HL-60/S4 (cell line): ENCODE results near the gene PSME3IP1.
"Not testable (repeated sequence)": the region's sequence is repeated elsewhere in the genome, so short reads cannot be mapped to it uniquely, and the experiment has no call there.

Experiments
- in situ Hi-C: fragments of 300-500 bp; cut with MboI; formaldehyde crosslinking; loops from 2 replicates; pipeline ENCODE4 v1.14.3; 2022; ENCODE audit warnings: low sequenced_read_pairs

Gene PSME3IP1

GRCh38 chr16:57127037-57127763 is 58.6 kb downstream of the PSME3IP1 start:
- in situ Hi-C loops: no loop called here

GRCh38 chr16:57126411-57126810 is 59.4 kb downstream of the PSME3IP1 start:
- in situ Hi-C loops: no loop called here

GRCh38 chr16:57125969-57126368 is 59.9 kb downstream of the PSME3IP1 start:
- in situ Hi-C loops: no loop called here

DNA sequence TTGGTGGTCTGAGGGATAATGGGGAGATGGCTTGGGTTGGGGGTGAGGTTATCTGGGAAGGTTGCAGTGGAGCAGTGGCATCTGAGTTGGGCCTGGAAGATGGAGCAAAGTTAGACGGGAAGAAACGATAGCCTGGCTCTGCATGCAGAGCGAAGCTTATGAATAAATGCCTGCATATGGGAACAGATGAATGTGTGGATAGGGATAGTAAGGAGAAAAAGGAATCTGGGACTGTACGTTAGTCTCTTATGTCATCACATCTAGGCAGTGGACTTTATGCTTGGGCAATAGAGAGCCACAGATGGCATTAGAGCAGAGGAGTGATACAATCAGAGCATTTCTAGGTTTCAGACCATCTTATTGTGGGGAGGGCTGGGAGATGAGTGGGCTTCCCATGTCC is 60.5 kb downstream of the PSME3IP1 start:
- in situ Hi-C loops: no loop called here

GRCh38 chr16:57123974-57124674 is 61.7 kb downstream of the PSME3IP1 start:
- in situ Hi-C loops: no loop called here

DNA sequence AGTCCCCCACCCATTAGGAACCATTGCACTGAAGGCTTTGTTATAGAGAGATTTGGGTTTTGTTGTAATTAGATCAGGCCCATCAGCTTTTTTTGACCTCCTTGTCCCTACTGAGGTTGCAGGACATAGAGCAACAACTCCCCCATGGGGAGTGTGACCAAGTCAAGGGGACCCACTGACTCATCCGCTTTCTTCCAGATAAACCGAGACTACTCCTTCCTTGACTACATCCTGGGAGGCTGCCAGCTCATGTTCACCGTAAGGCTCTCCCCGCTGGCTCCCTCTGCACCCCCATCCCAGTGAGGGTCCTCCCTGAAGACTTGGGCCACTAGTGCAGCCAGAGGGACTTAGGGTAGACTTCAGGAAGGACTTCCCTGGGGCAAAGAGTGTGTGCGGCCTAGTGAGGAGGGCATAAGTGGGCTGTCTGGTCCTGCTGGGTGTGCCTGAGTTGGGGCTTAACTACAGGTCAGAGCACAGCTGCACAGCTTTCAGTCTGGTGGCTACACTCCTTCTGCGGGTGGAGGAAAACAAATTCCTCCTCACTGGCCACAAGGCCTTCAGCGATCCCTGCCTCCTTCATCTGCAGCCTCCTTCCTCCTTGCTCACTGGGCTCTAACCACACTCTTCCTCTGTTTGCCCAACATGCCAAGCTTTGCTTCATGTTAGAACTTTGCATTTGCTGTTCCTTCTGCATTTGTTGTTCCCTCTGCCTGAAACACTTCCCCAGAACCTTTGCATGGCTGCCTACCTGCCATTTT is 62.4 kb downstream of the PSME3IP1 start:
- in situ Hi-C loops: no loop called here

DNA sequence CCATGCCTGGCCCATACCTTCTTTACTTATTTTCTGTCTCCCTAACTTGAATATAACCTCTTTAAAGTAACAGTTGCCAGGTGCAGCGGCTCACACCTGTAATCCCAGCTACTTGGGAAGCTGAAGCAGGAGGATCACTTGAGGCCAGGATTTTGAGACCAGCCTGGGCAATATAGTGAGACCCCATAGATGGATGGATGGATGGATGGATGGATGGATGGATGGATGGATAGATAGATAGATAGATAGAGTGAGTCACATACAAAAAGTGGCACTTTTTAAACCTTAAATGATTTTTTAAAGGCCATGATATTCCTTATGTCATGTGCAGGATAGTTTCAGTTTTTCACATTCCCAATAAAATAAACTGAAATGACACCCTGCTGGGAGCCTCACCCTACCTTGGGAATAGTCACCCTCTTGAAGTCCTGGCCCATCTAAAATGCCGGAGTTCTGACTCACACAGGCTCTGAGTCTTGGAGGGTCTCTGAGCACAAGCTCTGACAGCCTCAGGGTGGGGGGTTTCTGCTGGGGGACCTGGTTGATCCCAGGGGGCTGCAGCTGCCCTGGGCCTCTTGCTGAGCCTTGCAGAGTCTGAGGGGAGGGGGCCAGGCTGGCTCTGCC is 67.3 kb downstream of the PSME3IP1 start:
- in situ Hi-C loops: no loop called here

- in situ Hi-C loops: no loop called here
These were observed 70.2 kb downstream of the PSME3IP1 start for GRCh38 chr16:57115514-57116182.

- in situ Hi-C loops: no loop called here
These were observed 70.7 kb downstream of the PSME3IP1 start for GRCh38 chr16:57115168-57115513.

DNA sequence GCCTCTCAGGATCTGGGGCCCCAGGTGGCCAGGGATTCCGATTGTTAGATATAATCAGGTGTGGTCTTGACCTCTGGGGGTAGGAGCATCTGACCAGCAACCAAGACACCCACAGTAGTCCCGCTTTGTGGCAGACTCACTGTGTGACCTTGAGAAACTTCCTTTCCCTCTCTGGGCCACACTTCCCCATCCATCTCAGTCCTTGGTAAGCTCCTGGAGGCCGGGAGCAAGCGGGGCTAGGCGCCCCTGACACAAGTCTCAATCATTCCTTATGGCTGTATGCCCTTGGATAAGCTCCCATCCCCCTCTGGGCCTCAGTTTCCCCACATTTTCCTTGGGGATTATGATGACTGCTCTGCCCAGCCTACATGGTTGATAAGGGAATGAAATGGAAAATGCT is 72.2 kb downstream of the PSME3IP1 start:
- in situ Hi-C loops: no loop called here

GRCh38 chr16:57113042-57113453 is 72.8 kb downstream of the PSME3IP1 start:
- in situ Hi-C loops: no loop called here

DNA sequence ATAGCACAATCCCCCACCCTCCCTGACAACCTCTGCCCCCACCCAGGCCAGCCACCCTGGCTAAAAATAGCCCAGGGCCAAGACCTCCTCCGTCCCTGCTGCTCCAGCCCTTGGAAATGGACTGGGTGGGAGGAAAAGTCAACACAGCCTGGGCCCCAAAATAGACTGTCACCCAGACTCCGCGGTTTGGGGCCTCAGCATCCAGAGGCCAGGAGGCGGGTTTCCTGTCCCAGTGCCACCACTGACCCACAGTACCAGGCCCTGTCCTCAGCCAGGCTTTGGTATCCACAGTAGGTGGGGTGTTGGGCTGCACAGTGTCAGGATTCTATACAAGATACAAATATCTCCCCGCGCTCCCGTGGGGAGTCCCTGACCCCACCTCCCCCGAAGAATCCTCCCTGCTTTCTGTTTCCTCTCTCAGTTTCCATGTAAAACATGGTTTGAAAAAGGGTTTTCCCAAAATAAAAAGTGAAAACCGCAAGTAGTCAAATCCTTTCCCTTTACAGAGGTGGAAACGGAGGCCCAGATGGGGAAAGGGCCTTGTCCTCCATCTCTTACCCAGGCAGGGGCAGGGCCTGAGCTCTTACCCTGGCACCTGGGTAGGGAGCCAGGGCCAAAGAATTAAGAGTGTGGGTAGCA is 73.3 kb downstream of the PSME3IP1 start:
- in situ Hi-C loops: no loop called here

- in situ Hi-C loops: no loop called here
These were observed 74.4 kb downstream of the PSME3IP1 start for GRCh38 chr16:57111420-57111819.

DNA sequence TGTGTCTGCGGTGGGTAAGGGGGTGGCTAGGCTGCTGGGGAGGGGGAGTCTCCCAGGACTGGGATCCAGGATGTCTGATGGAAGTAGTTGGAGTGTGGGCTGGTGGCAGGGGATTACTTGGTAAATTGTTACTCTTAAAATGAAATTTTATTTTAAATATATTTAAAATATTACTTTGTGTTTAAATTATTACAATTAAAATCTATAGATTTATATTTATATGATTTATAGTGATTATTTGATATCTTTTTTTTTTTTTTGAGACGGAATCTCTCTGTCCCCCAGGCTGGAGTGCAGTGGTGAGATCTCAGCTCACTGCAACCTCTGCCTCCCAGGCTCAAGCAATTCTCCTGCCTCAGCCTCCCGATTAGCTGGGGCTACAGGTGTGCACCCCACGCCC is 74.9 kb downstream of the PSME3IP1 start:
- in situ Hi-C loops: no loop called here

- in situ Hi-C loops: not testable (repeated sequence)
These were observed 76.4 kb downstream of the PSME3IP1 start for GRCh38 chr16:57109259-57110105.

GRCh38 chr16:57108432-57108831 is 77.4 kb downstream of the PSME3IP1 start:
- in situ Hi-C loops: no loop called here

DNA sequence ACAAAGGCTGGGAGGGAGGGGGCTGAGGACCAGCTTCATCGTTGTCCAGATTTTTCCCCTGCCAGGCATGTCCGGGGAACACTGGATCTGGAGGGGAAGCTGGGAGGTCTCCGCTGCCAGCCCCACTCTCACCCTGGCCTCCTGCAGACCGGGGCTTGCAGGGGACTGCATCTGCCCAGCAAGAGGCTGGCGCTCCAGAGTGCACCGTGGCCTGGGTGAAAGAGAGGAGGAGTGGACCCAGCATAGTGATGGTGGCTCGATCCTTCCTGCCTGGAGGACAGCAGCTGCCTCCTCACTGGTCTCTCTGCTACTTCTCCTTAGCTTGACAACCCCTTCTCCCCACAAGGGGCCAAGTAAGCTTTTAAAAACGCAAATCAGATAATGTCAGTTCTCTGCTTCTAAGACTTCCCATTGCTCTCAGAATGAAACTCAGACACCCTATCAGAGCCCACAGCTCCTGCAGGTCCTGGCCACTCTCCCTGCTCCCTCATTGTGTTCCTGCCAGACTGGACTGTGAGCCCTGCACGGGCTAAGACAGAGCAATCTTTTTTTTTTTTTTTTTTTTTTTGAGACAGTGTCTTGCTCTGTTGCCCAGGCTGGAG is 78.4 kb downstream of the PSME3IP1 start:
- in situ Hi-C loops: no loop called here

DNA sequence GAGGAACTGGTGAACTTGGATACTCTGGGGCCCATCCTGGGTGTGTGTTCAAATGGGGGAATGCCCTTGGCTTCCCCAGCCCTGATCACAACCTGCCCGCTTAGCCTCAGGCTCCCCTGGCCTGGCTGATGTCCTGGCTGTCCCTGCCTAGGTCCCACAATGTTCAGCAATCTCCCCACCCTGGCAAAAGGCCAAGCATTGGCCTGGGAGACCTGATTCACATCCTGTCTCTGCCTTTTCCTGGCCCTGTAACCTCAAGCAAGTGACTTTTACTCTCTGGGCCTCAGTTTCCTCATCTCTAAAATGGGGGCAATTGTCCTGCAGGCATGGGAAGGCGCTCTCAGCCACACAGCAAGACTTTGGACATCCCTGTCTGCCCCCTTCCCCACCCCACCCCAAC is 79.1 kb downstream of the PSME3IP1 start:
- in situ Hi-C loops: no loop called here

DNA sequence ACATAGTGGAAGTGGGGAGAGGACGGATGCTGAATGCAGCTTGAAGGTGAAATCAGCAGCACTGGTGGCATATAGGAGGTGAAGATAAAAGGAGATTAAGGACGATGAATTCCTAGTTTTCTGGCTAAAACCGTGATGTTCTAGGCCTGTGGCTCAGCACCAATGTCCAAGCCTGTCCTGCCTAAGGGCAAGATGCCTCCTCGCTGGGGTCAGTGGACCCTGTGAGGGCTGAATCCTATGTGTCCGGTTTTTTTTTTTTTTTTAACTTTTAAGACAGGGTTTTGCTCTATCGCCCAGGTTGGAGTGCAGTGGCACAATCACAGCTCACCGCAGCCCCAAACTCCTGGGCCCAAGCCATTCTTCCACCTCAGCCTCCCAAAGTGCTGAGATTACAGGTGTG is 80.7 kb downstream of the PSME3IP1 start:
- in situ Hi-C loops: no loop called here
